PC-3 (cell line): ENCODE measurements around the gene SMPD3.

Experiments
- EZH2phosphoT487 ChIP-seq: fragments of 300-600 bp; sonication (generic); IDR thresholded peaks from 2 replicates; pipeline ENCODE4 v1.6.1; 2018; ENCODE audit warnings: mild to moderate bottlenecking, antibody characterized with exemption, low read length, borderline replicate concordance
- TF ChIP-seq, protein P1 (sequence below): fragments of 300-600 bp; sonication (generic); conservative IDR thresholded peaks from 2 replicates; pipeline ENCODE4 v1.5.1; 2017; ENCODE audit warnings: antibody characterized with exemption, low read depth, mild to moderate bottlenecking, low read length

GRCh38 chr16:68399456-68399855 is 48.9 kb downstream of the SMPD3 start:
- TF ChIP-seq, protein P1, sequence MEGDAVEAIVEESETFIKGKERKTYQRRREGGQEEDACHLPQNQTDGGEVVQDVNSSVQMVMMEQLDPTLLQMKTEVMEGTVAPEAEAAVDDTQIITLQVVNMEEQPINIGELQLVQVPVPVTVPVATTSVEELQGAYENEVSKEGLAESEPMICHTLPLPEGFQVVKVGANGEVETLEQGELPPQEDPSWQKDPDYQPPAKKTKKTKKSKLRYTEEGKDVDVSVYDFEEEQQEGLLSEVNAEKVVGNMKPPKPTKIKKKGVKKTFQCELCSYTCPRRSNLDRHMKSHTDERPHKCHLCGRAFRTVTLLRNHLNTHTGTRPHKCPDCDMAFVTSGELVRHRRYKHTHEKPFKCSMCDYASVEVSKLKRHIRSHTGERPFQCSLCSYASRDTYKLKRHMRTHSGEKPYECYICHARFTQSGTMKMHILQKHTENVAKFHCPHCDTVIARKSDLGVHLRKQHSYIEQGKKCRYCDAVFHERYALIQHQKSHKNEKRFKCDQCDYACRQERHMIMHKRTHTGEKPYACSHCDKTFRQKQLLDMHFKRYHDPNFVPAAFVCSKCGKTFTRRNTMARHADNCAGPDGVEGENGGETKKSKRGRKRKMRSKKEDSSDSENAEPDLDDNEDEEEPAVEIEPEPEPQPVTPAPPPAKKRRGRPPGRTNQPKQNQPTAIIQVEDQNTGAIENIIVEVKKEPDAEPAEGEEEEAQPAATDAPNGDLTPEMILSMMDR = no peak
- no peak for TF ChIP-seq EZH2phosphoT487
